GM18951 (cell line): ENCODE data around the gene CFP.

Source experiments
- POLR2A ChIP-seq: IDR thresholded peaks from 4 replicates; pipeline ENCODE4 v1.6.1; 2011; ENCODE audit warnings: mild to moderate bottlenecking; ENCODE audit not compliant: insufficient read length, insufficient read depth; ENCODE audit errors: extremely low read depth
- in situ Hi-C: fragments of 300-500 bp; cut with MboI; formaldehyde crosslinking; loops from one replicate; pipeline ENCODE4 v1.12.0; 2022; ENCODE audit warnings: low sequenced_read_pairs, mixed read lengths, inconsistent platforms; ENCODE audit not compliant: unreplicated experiment

The CFP gene

DNA sequence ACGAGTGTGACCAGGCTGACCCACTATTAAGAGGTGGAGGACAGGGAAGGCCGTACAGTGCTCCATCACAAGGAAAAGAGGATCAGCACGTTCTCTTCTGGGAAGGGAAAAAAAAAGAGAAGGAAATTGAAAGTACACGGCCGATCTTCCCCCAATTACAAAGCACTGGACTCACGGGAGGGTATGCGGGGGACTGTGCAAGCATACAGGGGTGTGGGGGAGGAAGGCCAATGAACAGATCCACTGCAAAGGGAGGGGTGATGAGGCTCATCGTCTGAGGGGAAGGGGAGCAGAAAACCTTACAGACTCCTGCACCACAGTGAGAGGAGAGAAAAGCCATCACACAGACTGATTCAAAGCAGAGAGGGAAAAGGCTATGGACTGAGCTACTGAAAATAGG, 19.5 kb upstream of the CFP start:
- in situ Hi-C loops, result no loop called here
- TF ChIP-seq POLR2A, result no peak

DNA sequence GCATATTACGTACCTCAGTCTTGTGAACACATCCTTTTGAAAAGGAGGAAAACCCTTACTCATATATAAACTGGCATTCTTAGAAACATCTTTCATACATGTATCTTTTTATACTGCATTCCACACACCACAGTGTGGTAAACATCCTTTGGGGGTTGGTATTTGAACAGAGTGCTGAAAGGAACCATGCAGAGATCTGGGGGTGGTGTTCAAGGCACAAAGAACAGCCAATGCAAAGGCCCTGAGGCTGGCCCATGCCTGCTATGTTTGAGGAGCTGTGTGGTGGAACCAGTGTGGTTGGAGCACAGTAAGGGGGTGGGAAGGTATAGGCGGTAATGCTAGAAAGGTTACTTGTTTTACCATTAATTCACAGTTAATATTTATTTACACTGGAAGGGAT, 18.6 kb upstream of the CFP start:
- in situ Hi-C loops, result no loop called here

DNA sequence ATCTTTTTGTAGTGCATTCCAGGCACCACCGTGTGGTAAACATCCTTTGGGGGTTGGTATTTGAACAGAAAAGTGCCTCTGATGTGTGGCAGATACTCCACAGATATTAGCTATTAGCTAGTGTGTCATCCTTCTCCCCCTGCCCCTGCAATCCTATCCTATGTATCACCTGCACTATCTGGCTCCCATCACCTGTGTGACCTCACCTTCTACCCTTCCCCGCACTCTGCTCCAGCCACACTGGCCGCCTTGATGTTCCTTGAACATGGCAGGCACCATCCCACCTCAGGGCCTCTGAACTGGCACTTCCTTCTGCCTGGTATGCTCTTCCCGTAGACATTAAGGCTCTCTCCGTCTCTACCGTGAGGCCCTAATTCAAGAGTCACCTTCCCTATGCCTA, 16.9 kb upstream of the CFP start:
- no peak for TF ChIP-seq POLR2A
- in situ Hi-C loops, result no loop called here

More for the DNA sequence above, 18.6 kb upstream of the CFP start:
- no peak for TF ChIP-seq POLR2A

DNA sequence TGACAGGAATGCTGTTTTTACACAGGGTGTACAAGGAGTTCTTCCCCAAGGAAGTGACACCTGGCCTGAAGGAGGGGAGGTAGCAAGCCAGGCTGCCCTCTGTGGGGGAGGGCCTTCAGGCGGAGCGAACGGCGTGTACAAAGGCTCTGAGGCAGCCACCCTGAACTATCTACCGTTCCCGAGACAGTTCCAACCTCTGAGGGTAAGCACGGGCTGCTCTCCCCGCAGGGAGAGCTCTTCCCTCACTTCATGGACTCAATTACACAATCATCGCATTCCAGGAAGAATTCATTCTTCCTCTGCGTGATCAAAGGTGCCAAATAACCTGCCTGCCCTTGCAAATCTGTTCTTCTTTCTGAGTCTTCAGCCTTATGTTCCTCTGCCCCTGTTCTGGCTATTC, 15.8 kb upstream of the CFP start:
- in situ Hi-C loops, result no loop called here
- TF ChIP-seq POLR2A, result no peak

DNA sequence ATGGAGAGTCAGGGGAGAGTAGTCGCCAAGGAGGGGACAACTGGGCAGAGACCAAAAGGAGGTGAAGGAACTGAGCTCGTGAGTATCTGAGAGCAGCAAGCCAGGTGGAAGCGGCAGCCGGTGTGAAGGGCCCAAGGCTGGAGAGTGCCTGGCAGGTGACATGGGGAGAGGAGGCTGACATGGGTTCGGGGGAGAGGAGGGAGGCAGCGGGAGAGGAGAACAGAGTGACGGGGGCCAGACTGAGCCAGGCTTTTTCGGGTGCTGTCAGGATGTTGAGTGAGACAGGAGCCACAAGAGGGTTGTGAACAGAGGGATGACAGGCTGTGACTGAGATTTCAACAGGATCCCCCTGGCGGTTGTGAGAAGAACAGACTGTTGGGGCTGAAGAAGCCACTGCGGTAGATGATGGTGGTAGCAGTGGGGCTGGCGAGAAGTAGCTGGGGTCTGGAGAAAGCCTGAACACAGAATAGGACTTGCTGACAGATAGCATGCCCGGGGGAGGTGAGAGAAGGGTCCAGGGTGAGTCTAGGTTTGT, 14.9 kb upstream of the CFP start:
- no peak for TF ChIP-seq POLR2A
- in situ Hi-C loops, result no loop called here

DNA sequence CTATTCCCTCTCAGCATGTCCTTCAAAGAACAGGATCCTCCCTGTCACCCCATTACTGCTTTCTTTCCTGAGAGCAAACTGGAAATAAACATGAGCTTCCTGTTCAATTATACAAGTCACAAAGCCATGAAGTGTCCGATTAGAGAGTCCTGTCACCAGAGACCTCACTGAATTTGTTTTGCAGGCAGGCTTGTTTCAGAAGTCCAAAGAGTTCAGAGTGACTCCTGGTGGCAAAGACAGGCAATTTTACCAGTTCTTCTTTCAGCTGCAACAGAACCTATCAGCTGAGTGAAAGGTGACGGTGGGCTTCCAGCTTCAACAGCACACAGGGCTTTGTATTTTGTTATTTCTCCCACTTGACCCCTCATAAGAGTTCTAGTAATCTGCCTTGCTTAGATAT, 14.2 kb upstream of the CFP start:
- in situ Hi-C loops, result no loop called here

DNA sequence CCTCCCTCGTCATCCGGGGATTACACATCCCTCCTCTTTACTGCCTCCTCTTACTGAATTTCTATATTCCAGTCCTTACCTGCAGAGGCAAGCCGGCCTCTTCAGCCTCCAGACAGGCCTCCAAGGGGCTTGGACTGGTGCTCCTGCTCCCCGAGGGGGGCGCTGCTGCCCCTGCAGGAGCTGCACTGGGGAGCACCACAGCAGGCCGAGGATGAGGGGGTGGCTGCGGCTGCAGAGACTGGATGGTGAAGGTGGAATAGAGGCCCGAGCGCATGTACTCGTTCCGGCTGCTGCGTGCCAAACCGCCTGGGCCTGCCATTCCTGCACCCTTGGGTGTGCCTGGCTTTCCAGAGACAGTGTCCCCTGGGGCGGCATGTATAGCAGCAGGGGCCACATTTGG, 9.1 kb upstream of the CFP start:
- TF ChIP-seq POLR2A, result no peak
- in situ Hi-C loops, result no loop called here

More for the DNA sequence above, 14.2 kb upstream of the CFP start:
- TF ChIP-seq POLR2A, result no peak

DNA sequence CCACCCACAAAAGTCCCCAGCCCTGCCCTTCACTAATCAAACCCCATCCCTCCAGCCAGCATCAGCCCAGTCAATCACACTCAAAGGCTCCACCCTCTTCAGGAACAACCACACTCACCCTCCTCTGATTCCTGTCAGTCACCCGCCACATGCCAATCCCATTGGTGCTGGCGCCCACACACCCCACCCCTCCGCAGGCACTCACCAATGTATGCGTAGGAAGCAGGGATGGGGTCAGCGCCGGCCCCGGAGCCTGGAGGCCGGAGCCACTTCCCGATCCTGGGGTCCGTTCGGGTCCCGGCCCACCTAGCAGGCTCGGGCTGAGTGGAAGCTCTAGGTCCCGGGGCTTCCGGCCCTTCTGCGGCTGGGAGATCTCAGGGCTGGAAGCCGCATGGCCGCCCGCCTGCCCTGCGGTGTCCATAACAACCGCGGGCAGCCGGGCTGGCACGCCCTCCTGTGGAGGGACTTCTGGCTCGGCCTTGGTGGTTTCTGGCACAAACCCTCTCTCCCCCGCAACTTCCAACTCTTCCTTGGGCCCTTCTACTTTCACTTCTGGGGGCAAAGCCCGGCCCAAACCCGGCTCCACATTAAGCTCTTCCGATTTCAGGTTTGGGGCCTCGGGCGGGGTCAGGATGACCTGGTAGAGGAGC, 7.9 kb upstream of the CFP start:
- no peak for TF ChIP-seq POLR2A
- in situ Hi-C loops, result no loop called here

DNA sequence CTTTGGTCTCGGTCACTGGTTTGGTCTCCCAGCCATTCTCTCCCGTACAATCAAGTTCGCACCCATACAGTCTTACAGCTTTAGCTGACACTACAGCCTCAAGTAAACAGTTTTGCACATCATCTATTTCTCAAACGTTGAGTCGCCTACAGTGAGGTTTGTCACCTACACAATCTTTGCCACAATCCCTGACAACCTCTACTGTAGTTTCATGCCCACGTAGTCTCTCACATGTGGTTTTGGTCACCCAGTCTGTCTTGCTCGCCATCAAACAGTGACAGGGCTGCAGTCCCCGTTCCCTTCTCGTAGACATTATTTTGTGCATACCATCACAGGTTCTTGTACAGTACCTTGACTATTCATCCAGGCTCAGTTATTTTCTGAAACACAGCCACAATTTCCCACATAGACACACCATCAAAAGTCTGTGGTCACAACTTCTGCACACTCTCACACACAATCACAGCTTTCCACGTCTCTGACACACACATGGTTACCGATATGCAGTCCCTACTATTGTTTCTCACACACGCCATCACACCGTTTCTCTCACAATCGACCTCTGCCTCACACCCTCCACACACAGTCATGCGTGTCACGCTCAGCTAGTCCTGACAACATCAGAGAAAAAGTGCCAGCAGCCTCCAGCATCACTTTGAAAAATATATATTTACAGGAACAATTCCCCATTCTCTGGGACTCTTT, 5.3 kb upstream of the CFP start:
- in situ Hi-C loops, result no loop called here

DNA sequence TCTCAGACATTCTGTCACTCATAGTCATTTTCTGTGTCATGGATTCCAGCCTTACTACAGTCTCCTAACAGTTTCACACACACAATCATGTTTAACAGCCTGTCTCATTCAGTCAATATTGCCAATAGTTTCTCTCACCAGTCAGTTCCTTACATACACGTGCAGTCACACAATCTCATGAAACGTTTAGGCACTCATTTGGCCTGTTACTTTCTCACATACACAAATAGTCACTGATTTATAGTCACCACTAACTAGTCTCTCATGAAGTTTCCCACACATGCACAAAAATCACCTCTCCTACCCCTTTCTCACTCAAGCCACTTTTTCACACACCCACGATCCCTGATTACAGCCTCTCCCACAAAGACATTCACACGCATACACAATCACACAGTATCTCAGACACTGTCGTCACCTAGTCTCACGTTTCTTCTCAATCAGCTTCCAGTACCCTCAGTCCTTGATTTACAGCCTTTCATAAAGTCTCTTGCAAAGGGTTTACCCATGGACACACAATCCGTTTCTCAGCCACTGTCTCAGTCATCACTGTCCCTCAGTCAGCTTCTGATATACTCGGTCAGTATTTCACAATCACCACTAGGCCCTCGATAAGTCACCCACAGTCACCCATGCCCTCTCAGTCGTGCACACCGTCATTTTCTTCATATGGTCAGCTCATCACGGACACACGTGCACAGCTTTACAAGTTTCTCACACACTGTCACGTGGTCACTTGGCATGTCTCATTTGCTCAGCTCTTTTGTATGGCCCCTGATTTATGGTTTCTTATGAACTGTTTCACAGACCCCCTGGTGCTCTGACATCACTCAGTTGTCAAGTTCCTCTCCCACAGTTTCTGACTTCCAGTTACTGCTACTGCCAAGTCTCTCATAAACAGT, 4.2 kb upstream of the CFP start:
- TF ChIP-seq POLR2A, result no peak
- in situ Hi-C loops, result no loop called here

More for the DNA sequence above, 5.3 kb upstream of the CFP start:
- no peak for TF ChIP-seq POLR2A

DNA sequence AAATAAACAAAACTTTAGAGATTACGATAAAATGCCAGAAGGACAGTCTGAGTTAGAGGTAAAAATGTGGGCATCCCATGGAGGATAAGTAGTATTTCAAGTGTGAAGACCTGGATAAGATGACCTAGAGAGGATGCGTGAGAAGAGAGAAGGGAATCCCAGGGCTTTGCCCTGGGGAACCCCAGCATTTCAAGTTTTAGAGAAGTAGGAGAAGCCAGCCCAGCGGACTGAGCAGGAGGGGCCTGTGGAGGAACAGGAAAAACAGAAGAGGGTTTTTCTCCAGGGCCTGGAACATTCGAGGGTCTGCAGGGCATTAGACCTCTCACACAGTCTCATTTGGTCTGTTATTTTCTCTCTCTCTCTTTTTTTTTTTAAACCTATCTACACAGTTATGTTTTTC, 2.9 kb upstream of the CFP start:
- in situ Hi-C loops, result no loop called here
- TF ChIP-seq POLR2A, result no peak

DNA sequence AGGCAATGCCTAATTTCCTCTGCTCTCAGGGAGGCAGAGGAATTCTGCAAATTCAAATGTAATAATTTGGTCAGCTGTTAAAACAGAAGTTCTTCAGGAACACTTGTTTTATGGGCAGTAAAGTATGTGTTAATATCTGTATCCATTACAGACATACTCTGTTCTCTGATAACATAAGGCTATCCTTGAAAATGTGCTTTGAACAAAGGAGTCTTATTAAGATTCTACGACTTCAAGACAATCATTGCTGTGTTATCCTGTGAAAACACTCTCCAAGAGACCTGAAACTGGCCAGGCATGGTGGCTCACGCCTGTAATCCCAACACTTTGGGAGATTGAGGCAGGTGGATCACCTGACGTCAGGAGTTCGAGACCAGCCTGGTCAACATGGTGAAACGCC, 1.9 kb upstream of the CFP start:
- TF ChIP-seq POLR2A, result no peak
- in situ Hi-C loops, result no loop called here

DNA sequence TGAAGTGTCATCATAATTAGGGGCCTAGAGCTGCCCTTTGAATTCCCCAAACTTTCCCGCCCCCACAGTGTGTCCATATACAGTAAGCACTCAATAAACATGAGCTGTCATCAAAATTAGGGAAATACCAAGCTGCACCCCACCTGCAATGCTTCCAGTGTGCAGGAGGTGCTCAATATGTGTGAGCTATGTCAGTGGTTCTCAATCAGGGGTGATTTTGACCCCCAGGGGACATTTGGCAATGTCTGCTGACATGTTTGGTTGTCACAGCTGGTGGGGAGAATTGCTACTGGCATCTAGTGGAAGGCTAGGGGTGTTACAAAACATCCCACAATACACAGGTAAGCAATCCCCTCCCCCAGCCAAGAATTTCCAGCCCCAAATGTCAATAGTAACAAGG, 748 bp downstream of the CFP start:
- TF ChIP-seq POLR2A, result no peak
- in situ Hi-C loops, result no loop called here

DNA sequence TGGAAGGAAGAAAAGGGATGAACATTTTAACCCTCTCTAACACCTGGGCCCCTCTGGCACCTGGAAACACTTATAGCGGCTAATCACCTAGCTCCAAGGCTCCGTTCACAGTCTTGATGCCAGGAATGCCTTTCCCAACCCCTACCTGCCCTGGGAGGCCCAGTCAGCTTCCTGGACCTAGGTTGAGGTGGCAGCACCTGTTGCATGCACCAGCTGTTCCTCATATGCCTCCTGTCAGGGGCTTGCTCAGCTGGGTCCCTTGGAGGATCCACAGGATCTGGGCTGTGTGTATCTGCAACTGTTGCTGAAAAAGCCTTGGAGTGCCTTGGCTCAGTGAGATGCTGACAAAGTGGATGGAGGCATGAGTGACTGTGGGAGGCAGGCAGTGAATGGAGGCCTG, 4.4 kb downstream of the CFP start:
- TF ChIP-seq POLR2A, result no peak
- in situ Hi-C loops, result no loop called here

DNA sequence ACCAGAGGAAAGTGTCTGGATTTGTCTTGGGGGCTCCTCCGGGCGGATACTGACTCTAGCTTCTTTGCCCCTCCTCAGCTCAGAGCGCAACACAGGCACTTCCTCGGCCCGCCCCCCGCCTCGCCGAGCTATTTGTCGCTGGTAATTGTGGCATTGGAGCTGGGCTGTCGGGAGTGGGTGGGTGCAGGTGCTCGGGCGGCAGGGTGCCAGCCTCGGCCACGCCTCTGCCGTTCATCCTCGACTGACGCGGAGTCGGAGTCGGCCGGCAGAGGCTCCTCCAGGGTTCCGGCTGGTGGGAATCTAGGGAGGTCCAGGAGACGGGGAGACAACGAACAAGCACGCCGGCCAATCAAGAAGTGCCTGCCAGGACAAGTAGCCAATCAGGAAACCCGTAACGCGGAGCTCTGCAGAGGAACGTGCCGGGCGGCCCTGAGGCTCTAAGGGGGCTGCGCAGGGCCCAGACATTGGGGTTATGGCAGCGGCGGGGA, 6.1 kb downstream of the CFP start:
- in situ Hi-C loops, result no loop called here

More for the DNA sequence above, 6.1 kb downstream of the CFP start:
- TF ChIP-seq POLR2A, result no peak
